Mammary epithelial cell (primary cell): ENCODE data around the gene PGM3.

ENCODE experiments used
- EZH2 ChIP-seq: IDR thresholded peaks from 2 replicates; pipeline ENCODE4 v1.6.1; 2012; ENCODE audit warnings: low read length, inconsistent platforms, borderline replicate concordance
- TF ChIP-seq, protein P1 (sequence below), 2 donors: IDR thresholded peaks in 1 of 2; conservative IDR thresholded peaks in 1 of 2; 2 replicates each; pipeline ENCODE4 v1.5.1; 2011 to 2012; ENCODE audit warnings: inconsistent platforms in 2 of 2, low read length in 2 of 2, mild to moderate bottlenecking in 2 of 2, control low read depth in 1 of 2, low read depth in 1 of 2; ENCODE audit not compliant: insufficient read depth in 1 of 2; ENCODE audit errors: extremely low read depth in 1 of 2

DNA sequence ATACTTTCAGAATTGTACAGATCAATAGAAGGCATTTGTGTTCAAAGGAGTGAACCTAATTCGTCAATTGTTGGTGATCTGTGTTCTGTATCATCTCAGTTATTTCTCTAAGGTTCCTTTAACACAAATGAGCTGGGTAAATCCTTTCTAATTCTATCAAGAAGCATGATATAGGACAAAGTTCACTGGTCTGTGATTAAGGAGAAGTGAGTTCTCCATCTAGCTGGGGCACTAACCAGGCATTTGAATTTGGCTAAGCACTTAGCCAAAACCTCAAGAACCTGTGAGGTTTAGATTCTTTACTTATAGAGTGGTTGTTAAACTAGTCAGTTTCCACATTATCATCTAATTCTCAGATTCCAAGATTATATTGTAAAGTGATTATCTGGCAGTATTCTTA lies 75.3 kb downstream of the PGM3 start:
- no peak for TF ChIP-seq EZH2
- TF ChIP-seq, protein P1, sequence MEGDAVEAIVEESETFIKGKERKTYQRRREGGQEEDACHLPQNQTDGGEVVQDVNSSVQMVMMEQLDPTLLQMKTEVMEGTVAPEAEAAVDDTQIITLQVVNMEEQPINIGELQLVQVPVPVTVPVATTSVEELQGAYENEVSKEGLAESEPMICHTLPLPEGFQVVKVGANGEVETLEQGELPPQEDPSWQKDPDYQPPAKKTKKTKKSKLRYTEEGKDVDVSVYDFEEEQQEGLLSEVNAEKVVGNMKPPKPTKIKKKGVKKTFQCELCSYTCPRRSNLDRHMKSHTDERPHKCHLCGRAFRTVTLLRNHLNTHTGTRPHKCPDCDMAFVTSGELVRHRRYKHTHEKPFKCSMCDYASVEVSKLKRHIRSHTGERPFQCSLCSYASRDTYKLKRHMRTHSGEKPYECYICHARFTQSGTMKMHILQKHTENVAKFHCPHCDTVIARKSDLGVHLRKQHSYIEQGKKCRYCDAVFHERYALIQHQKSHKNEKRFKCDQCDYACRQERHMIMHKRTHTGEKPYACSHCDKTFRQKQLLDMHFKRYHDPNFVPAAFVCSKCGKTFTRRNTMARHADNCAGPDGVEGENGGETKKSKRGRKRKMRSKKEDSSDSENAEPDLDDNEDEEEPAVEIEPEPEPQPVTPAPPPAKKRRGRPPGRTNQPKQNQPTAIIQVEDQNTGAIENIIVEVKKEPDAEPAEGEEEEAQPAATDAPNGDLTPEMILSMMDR (conservative IDR thresholded peaks at IDR 0.05 in 1 of 2, IDR thresholded peaks at IDR 0.05 in 1 of 2; ENCODE audit: extremely low read depth in 1 of 2, insufficient read depth in 1 of 2, low read depth in 1 of 2, low read length in 2 of 2) = no peak
